HepG2 (cell line): ENCODE data around the gene CCBE1.

Experiments used
- CBX1 ChIP-seq: IDR thresholded peaks from one replicate; pipeline ENCODE4 v1.6.1; 2016; ENCODE audit warnings: antibody characterized with exemption, low read depth
- EZH2 ChIP-seq: conservative IDR thresholded peaks from 2 replicates; pipeline ENCODE4 v1.6.1; 2012; ENCODE audit warnings: mild to moderate bottlenecking, low read depth, low read length, moderate library complexity
- ZNF446 ChIP-seq: sonication (generic); formaldehyde crosslinking; IDR thresholded peaks from 2 replicates; pipeline ENCODE4 v1.5.0; 2020; ENCODE audit warnings: mild to moderate bottlenecking, missing genetic modification reagents
- ZSCAN22 ChIP-seq: sonication (generic); formaldehyde crosslinking; IDR thresholded peaks from 2 replicates; pipeline ENCODE4 v1.4.0; 2020; ENCODE audit warnings: mild to moderate bottlenecking, missing genetic modification reagents

GRCh38 chr18:59460072-59460420 is 237.2 kb downstream of the CCBE1 start:
- TF ChIP-seq ZSCAN22 (CRISPR knock-in tag) (no peak), ZNF446 (CRISPR knock-in tag) (no peak), CBX1 (no peak), EZH2 (no peak)
